ENCODE results near the gene CCDC85A.

CCDC85A gene

DNA sequence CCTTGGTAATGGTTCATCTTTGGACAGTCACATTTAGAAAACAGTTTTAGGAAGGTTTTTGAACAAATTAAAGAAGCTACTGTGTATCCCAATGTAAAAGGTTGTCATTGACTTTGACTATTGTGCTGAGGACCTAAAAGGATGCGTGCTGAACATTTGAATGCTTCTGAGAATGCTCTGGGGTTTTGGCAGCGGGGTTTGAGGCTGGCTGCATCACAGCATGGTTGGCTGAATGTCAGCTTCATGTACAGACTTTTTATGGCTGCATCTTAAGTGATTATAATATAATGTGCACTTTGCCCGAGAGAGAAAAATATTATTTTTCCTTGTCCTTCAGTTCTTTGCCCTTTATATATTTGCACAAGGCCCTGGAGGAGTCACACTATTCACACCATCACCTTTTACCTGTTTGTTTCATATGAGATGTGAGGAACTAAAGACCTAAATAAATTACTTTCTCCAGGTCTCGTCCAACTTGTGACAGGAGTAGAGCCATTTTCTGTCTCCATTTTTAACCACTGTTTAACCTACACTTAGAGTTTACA is 125.9 kb downstream of the CCDC85A start:
- no peak for DNase-seq (ENCODE audit: low read depth)

DNA sequence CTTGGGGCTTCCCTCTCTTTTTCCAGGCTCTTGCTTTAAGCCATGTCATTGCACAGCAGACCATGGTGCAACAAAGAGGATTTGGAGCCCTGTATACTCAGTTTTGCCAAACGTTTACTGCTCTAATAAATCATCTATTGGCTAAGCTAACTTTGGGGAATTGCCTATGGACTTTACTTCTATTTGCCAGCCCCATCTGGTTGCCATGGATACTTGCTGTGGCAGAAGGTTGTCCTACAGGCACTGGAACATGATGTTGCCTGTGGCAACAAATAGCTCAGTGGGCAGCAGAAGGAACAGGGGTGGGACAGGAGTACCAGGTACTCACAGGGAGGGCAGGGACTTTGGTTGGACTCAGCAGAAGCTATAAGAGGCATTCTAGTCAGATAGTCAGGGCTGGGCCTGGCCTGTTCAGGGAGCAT is 129.7 kb downstream of the CCDC85A start:
- DNase-seq (ENCODE audit: low read depth), result no peak

DNA sequence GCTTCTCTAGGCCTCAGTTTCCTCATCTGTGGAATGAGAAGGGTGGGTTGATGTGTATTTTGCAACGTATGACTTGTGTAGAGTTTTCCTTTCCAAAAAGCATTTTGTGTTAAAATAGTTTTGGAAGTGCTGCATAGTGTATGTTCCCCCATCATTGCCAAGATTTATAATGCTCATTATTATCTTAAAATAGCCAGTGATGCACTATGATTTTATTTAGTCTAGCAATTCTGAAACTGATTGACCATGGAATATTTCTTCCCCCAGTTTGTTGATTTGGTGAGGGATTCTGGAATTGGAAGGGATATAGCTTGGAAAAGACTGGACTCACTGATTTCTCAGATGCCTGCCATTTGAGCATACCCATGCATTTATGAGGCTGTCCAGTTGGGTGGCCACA is 130.6 kb downstream of the CCDC85A start:
- no peak for DNase-seq (ENCODE audit: low read depth)

DNA sequence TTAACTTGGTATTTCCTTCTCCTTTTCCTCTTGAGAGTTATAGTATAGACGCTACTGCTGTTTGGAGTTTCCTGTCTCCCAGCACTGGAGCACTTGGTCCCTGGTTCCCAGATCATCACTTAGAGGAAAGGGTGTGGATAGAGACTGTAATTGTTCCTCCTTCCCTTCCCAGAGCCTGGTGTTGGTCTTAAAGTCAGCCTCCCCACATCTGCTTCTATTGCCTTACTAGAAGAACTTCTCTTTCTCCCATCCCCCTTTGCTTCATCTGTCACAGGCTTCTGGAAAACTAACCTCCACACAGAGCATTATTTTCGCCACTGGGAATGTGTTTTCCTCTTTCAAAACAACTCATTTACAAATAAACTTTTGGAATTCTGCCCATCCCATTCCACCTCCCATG is 131.0 kb downstream of the CCDC85A start:
- no peak for DNase-seq (ENCODE audit: low read depth)

DNA sequence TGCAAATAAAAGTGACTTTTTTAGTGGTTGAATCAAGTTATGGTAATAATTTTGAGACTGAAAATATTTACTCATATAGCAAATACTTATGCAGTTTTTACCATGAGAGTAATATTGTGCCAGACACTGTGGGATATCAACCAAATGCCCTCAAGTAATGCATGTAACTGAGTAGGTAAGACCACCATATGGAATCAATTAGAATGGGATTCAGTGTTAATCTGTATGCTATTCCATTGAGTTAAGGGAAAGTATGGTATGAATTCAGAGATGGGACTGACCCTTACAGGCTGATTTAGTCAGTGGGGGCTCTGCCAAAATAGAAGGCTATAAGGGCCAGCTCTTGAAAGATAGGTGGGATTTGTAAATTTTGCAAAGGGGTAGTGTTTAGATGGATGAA is 131.6 kb downstream of the CCDC85A start:
- no peak for DNase-seq (ENCODE audit: low read depth)

DNA sequence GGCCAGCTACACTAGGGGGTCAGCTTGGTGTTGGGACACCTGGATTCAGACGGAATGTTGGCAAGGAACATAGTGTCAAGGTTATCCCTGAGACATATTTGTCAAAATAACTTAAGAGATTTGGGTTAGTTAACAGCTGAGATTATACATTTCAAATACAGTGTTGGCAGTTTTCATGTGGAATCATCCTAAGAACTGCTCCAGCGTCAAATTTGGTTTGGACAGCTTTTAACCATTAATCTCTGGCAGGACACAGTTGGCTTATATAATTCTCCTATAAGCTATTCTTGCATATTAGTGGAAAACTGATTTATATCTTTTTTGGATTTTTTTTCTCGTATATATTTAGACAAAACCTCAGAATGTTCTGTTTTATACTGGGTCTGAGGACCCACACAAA is 132.2 kb downstream of the CCDC85A start:
- DNase-seq (ENCODE audit: low read depth), result no peak

DNA sequence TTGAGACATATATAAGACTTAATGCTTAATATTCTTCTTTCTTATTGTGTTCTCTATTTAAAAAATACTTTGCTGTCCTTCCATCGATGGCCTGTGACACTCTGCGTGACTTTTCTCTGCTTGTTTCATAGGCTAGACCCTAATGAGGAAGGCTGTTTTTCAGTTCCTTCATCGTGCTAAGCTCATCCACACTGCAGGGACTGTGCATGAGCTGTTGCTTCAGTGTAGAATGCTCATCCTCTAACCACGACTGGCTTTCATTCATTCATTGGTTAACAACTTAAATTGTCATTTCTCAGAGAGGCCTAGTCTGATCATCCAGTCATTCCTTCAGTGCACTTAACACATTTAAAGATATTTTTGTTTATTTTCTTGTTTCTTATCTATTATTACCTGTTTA is 134.4 kb downstream of the CCDC85A start:
- no peak for DNase-seq (ENCODE audit: low read depth)

DNA sequence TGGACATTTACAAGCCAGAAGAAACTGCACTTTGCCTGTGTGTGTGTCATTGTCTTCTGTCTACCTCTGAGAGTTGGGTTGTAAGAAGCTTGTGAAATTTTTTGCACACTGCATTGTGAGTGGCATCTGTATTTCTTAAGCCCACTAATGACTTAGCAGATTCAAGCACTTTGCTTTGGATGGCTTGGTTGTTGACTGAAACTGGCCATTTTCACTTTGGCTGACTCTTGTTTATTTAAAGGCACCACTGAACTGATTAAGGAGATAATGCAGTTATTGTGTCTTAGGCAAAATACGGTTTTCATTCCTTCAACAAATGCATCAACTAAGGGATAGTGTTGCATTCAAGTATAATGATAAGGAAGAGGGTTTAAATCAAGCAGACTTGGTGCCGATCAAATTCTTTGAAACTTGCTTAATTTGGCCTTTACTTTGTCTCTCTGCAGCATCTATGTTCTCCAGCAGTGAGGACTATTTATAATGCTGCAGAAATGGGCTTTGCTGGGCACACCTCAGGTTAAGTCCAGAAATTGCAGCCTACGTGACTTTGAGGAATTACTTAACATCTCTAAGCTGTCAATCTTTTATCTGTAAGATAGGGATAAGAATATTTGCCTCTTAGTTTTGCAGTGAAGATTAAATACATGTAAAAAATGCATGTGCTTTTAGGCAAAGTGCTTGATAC is 142.0 kb downstream of the CCDC85A start:
- no peak for DNase-seq (ENCODE audit: low read depth)

DNA sequence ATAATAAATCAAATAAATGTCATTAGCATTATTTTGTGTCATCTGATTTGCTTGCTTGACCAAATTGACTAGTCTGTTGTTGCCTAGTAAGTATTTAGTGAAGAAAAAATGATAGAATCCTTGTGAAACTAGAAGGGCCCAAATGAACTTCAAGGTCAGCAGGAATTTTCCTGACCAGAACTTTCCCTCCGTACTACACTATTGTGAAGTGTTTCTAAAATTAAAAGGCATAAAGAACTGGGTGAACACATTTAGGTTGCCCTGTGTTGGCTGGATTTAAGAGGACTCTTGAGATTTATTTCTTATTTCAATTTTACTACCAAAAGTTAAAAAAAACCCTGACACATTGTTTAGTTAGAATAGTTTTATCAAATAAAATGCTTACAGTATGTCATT is 142.6 kb downstream of the CCDC85A start:
- DNase-seq (ENCODE audit: low read depth), result no peak

DNA sequence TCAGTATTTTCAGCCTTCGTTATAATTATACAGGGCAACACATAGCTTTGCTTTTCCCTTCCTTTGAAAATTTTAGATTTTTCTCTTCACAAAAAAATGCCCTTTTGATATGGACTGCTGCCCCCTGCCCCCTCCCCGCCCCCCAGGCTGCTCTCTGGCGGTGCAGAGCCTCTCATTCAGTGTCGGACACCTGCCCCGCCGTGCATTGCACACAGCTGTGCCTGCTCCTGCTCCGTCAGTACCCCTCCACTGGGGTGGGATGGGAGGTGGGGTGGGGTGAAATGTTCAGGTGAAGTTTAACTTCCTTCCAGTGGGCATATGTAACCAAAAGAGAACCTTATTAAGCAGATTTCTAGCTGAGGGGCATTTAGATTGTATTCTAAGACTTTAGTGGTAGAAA is 148.0 kb downstream of the CCDC85A start:
- no peak for DNase-seq (ENCODE audit: low read depth)

DNA sequence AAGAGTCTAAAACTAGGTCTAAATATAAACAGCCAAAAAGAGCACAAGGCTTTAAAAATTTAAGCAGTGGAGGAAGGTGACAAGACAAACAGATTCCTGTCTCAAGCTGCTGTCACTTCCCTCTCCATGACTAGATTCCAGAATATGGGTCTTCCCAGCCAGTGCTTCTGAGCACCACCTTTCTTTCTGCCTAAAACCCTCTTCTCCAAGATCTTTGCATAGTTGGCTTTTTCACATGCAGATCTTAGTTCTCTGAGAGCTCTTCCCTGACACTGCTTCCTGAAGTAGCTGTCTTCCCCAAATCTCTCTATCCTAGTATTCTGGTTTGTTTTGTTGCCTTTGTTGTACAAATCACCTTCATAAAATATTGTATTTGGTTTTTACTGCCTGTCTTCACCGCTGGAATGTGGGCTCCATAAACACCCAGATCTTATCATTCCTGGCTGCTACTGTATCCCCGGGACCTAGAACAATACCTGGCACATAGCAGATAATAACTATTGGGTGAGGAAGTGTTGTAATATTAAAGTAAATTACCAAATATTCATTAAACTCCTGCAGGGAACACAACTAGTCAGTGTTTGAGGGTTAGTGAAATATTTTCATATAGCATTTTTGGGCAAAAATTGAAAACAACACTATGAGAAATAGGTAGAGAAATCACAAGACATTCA is 150.2 kb downstream of the CCDC85A start:
- DNase-seq (ENCODE audit: low read depth), result no peak

DNA sequence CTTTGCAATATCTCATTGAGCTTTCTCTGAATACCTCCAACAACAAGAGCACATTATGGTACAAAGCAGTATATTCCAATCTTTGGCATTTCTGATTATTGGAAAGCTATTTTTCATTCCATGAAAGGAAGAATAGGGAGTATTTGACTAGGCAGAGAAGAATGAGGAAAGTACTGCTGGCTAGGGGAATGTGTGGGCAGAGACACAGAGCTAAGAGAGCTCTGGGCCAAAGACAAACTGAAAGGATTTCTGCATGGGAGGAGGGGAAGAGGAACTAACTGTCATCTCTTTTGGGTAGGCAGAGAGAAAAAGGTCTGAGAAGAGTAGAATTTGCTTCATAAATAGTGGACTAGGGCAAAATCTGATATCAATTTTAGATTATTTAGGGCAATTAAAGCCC is 150.8 kb downstream of the CCDC85A start:
- no peak for DNase-seq (ENCODE audit: low read depth)

DNA sequence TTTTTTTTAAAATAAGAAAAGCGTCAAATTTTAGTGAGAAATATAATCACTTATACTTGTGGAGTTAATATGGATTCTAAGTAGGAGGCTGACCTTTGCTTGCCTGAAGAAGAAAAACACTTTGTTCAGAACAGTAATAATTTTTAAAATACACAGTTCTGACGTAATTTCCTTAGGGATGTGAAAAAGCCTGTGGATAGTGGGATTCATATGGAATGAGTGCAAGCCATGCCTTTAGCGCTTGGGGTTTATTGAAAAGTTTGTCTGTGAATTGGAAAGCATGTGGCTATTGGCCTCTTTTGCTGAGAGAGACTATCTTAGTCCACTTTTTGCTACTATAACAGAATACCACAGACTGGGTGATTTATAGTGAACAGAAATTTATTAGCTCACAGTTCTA is 151.3 kb downstream of the CCDC85A start:
- DNase-seq (ENCODE audit: low read depth), result no peak

DNA sequence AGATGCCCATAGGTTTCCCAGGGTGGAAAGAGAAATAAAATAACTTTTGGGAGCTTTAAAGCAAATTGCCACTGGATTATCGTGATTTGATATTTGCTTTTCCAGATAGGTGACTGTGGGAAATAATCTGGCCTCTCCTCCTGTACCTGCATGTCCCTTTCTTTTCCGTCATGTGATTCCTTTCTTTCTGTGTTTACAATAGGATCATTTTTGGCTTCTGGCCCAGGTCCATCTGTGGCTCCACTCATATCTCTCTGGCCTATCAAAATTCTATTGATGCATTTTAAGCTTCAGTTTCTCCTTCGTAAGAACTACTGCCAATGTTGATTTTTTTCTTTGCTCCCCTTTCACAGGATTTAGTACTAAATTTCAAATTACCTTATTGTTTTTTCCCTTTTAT is 153.6 kb downstream of the CCDC85A start:
- no peak for DNase-seq (ENCODE audit: low read depth)

DNA sequence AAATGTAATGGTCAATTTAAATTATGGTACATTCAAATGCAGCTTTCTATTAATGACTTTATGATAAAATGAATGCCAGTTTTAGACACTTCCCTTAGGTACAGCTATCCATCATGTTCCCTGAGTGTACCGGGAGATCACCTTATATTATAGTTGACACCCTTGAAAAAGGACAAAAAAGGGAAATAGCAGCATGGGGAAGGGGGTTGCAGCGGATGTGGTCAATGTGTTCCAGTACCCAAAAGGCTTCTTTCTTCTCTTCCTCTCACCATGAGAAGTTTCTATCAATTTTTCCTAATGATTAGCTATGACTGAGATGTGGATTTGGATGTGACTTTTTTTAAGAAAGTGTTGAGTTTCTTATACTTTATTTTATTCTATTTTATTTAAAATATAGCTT is 154.4 kb downstream of the CCDC85A start:
- no peak for DNase-seq (ENCODE audit: low read depth)

DNA sequence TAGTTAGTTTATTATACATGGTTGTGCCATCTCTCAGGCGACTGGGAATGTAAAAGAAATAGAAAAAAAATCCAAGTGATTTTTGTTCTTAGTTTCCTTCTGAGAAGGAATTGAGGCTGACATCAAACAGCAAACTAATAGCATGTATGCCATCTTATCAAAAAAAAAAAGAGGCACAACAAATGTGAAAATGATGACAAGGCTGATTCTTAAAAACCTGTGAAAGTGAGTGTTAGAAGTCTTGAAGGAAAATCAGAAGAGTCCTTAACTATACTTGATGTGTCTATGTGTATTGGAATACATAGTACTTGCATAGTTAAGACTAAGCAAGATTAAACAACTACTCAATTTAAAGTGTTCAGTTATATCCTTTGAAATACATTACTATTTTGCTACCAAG is 161.0 kb downstream of the CCDC85A start:
- no peak for DNase-seq (ENCODE audit: low read depth)

DNA sequence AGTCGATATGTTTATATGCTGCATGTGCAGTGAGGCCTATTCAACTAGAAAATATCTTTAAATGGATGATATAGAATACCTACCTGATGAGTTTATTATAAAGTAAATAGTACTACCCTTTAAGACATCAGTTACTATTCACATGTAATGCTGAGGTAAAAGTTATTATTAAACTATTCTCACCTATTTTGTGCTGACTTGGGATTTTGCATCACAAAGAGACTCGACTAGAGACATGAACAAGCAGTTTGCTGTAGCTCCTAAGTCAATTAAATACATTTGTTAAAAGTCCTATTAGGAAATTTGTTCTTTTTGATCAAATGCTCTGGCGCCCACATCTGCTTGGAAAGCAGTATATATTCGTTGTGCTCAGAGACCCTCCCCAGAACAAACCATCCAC is 164.1 kb downstream of the CCDC85A start:
- no peak for DNase-seq (ENCODE audit: low read depth)

DNA sequence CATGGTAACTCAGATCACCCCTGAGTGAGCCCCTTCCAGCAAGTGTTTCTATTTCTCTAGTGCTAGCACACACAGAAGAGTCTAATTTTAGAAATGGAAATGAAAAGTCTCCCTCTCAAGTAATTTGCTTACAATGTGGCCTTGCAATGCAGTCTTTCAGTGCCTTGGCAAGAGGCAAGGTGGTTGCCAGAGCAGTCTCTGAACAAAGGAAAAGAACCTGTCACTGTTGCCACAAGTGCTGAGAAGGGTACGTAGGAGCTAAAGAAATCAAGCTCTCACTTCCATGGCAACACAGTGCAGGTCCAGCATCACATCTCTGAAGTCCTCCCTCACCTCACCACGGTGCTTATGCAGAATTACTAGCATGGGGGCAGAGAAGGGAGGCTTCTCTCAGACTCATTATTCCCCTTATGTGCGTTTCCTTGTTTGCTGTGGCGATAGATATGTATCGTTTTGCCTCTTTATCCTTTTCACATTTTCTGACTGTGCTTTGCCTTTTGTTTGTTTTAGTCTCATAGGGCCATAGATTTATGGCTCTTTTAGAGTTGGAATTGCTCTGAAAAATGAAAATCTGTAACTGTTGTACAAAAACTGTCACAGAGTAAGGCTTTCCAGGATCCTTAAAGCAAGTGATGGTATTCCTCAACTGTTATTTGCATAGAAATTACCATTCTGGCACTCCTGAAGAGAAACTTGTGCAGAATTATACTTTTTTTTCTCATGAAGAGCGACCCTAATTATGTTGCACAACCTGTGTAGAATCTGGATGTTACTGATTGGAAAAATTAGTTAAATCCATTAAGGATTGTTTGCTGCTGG is 164.8 kb downstream of the CCDC85A start:
- no peak for DNase-seq (ENCODE audit: low read depth)

DNA sequence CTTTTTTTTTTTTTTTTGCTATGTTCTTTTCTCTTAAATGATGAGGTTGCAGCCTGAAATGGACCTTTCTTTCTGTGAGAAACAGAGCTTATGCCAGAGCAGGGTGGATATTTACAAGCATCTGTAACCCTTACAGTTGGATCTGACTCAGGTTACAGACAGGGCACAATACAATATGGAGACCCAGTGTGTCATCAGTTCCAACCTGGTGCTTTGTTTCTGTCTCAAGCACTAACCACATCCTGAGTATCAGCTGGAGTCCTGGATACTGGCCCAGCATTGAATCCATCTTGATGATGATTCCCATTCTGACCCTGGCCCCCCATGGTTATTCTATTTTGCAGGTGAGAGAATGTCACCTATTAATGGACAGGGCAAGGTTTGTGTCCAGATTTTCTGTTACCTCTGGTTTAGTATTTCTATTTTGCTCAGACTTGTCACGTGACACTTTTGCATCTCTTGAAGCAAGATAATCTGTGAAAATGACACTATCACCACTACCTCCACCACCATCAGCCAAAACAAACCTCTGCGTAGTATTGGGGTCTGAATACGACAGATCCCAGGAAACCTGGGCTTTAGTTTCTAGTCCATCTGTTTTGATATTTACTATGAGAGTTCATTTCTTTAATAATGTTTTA is 174.0 kb downstream of the CCDC85A start:
- no peak for DNase-seq (ENCODE audit: low read depth)

DNA sequence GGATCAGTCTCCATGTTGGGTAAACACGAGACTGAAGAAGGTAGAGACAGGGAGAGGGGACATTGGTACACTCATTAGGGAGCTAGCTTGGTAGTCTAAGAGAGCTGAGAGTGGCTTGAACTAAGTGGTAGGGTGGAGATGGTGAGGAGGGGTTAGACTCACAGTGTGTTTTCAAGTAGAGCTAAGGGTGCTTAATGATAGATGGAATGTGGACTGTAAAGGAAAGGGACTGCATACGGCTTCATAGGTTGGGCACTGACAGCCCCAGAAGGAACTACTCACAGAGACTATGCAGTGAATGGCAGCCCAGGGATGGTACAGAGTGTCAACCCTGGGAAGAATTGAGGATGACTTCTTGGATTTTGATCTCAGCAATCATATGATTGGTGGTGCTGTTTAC is 178.1 kb downstream of the CCDC85A start:
- DNase-seq (ENCODE audit: low read depth), result no peak

DNA sequence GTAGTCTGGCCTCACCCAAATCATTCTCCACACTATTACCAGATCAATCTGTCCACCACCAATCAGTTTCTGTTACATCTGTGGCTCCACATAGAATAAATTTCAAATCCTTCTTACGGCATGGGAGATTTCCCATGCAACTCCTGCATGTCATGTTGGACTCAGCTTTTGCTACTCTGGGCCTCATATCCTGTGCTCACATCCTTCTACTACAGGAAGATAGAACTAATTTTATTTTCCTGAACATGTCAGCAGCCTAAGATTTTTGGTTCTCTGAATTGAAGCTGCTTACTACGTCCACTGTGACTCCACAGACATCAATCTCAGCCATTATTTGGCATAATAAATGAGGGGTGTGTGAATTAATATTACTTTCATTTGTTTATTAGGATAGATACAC is 181.1 kb downstream of the CCDC85A start:
- DNase-seq (ENCODE audit: low read depth), result no peak

DNA sequence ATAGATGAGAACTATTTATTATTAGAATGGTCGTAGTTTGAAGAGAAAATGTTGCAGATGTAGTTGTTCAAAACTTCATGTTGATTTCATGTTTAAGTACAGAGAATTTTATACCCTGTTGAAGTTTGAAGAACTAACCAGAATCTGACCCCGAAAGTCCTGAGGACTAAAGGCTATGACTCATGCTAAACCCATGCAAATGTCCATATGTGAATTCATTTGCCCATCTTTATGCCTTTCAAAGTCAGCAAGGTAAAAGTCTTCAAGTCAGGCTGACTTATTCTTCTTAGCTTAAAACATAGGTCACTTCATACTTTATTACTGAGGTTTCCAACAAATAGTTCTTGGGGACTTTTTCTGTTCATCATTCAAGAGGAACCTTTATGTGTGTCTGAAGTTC is 185.5 kb downstream of the CCDC85A start:
- DNase-seq (ENCODE audit: low read depth), result no peak
